GM12878 (cell line): ENCODE measurements around the gene DDX31. TPM values are rescaled to one million over a fixed set of nuclear protein-coding genes. Genes with fewer than 3 reads are reported as not detected.

Experiments
- ATAC-seq: fragments of 200-7000 bp; cut with Tn5 transposase; 3 replicates; pipeline ENCODE4 v1.9.1; 2020; ENCODE audit warnings: mild to moderate bottlenecking, moderate library complexity
- BruUV-seq: library from RNA; stranded (reverse); fragments of 400-500 nt; replicated peaks from 2 replicates; lab custom pipeline; 2021; lab: Mats Ljungman, UMichigan
- CTCF ChIA-PET: fragments of 300-600 bp; sonication (Branson Sonifier 250); formaldehyde crosslinking; extraction: SDS; loops from one replicate; lab custom pipeline; 2021; ENCODE audit warnings: inconsistent platforms; lab: Yijun Ruan, JAX
- POLR2A ChIA-PET: fragments of 350-600 bp; formaldehyde crosslinking; extraction: SDS; loops from one replicate; lab custom pipeline; 2021; ENCODE audit warnings: inconsistent platforms; lab: Charles Lee
- RAD21 ChIA-PET: fragments of 300-600 bp; sonication (Branson Sonifier 250); formaldehyde crosslinking; loops from one replicate; lab custom pipeline; 2023; ENCODE audit warnings: antibody characterized with exemption; ENCODE audit not compliant: unreplicated experiment; lab: Charles Lee
- SMC1A ChIA-PET: fragments of 300-600 bp; sonication (Branson Sonifier 250); formaldehyde crosslinking; loops from one replicate; lab custom pipeline; 2023; ENCODE audit not compliant: unreplicated experiment, uncharacterized antibody; lab: Charles Lee
- DNase-seq: peaks from one replicate; pipeline ENCODE4 v3.0.0-alpha.2; 2011; ENCODE audit warnings: low read depth, low spot score
- FAIRE-seq: peaks from 3 replicates; lab custom pipeline; 2011; peaks lifted over from hg19 to GRCh38; lab: Jason Lieb, UNC
- H2AFZ ChIP-seq: 2 replicates; pipeline ENCODE4 v1.6.0; 2011; ENCODE audit warnings: low read depth, low read length, control low read depth; ENCODE audit not compliant: control insufficient read depth
- H3K27ac ChIP-seq: 2 replicates; pipeline ENCODE4 v1.5.1; 2011; ENCODE audit warnings: control low read depth; ENCODE audit not compliant: control insufficient read depth, insufficient read depth
- H3K27me3 ChIP-seq, 2 experiments: replicated peaks in 1 of 2; 2 replicates each; pipeline versions ENCODE4 v1.6.0 to v1.6.1; 2011; ENCODE audit warnings: low read length in 1 of 2; ENCODE audit not compliant: control insufficient read depth in 2 of 2, insufficient read depth in 2 of 2
- H3K36me3 ChIP-seq, 2 experiments: 2 replicates each; pipeline ENCODE4 v1.5.1; 2011; ENCODE audit warnings: low read length in 1 of 2; ENCODE audit not compliant: control insufficient read depth in 2 of 2, insufficient read depth in 2 of 2
- H3K4me1 ChIP-seq: 2 replicates; pipeline ENCODE4 v1.6.1; 2011; ENCODE audit warnings: mild to moderate bottlenecking, low read length, moderate library complexity, mixed read lengths; ENCODE audit not compliant: control insufficient read depth, insufficient read depth
- H3K4me2 ChIP-seq: 2 replicates; pipeline ENCODE4 v1.6.0; 2011; ENCODE audit warnings: control low read depth; ENCODE audit not compliant: control insufficient read depth, insufficient read depth
- H3K4me3 ChIP-seq: fragments of 200-600 bp; sonication (generic); 2 replicates; pipeline ENCODE4 v1.5.1; 2016
- H3K79me2 ChIP-seq: 2 replicates; pipeline ENCODE4 v1.6.0; 2011; ENCODE audit warnings: low read length; ENCODE audit not compliant: control insufficient read depth, insufficient read depth
- H3K9ac ChIP-seq: 2 replicates; pipeline ENCODE4 v1.8.0; 2011; ENCODE audit warnings: low read length, control low read depth, mixed read lengths; ENCODE audit not compliant: control insufficient read depth, insufficient read depth
- H3K9me3 ChIP-seq: replicated peaks from 3 replicates; pipeline ENCODE4 v1.5.1; 2011; ENCODE audit warnings: mild to moderate bottlenecking, low read length; ENCODE audit not compliant: control insufficient read depth, insufficient read depth
- H4K20me1 ChIP-seq: 2 replicates; pipeline ENCODE4 v1.6.0; 2011; ENCODE audit not compliant: control insufficient read depth, insufficient read depth
- BRCA1 ChIP-seq: IDR thresholded peaks from 2 replicates; pipeline ENCODE4 v1.6.1; 2011; ENCODE audit warnings: low read depth, low read length, improper control_type of control experiment
- CBFB ChIP-seq: IDR thresholded peaks from 2 replicates; pipeline ENCODE4 v1.6.1; 2016; ENCODE audit warnings: antibody characterized with exemption, low read depth
- GATAD2B ChIP-seq: fragments of 450-650 bp; conservative IDR thresholded peaks from 2 replicates; pipeline ENCODE4 v1.6.1; 2017; ENCODE audit warnings: low read depth, mild to moderate bottlenecking, moderate library complexity
- NR2F1 ChIP-seq: fragments of 450-650 bp; conservative IDR thresholded peaks from 2 replicates; pipeline ENCODE4 v1.6.1; 2017; ENCODE audit warnings: mild to moderate bottlenecking
- SPI1 ChIP-seq: IDR thresholded peaks from 2 replicates; pipeline ENCODE4 v1.6.1; 2011; ENCODE audit warnings: low read depth, mild to moderate bottlenecking, low read length, moderate library complexity, borderline replicate concordance; ENCODE audit not compliant: insufficient read depth
- ZBED1 ChIP-seq: IDR thresholded peaks from 2 replicates; pipeline ENCODE4 v1.6.1; 2016; ENCODE audit warnings: borderline replicate concordance
- WGBS: methylation state at CpG from one replicate; pipeline ENCODE4 v1.1.6; 2016; ENCODE audit warnings: low lambda C conversion rate; ENCODE audit not compliant: insufficient replicate concordance, insufficient coverage; ENCODE audit errors: missing lambda C conversion rate; 5-methylcytosine and 5-hydroxymethylcytosine counted together
- in situ Hi-C: fragments of 300-500 bp; cut with MboI; formaldehyde crosslinking; loops from 9 replicates; pipeline ENCODE4 v1.14.3; 2018; ENCODE audit warnings: mixed read lengths
- intact Hi-C: fragments of 100-400 bp; cut with micrococcal nuclease; formaldehyde crosslinking; loops from one replicate; pipeline ENCODE4 v1.14.2; 2022; ENCODE audit not compliant: unreplicated experiment
- polyA plus RNA-seq, 11 experiments: library from polyadenylated mRNA; depleted of rRNA in 4 of 11; unstranded in 6 of 11; stranded (reverse) in 5 of 11; fragments of >200 nt; fragmentation: Nextera tagmentation in 4 of 11; fragmentation: Illumina TruSeq in 1 of 11; extraction: Ambion mirVana in 4 of 11; extraction: Trizol in 1 of 11; gene quantifications; 1 replicate in 1 of 11; 2 replicates in 10 of 11; pipeline versions ENCODE4 v1.2.1 to v1.2.3, GENCODE V29; 2011 to 2016; ENCODE audit warnings: inconsistent platforms in 2 of 11, missing spikeins in 2 of 11, low read depth in 1 of 11
- total RNA-seq, 4 experiments: library from RNA; depleted of rRNA in 3 of 4; stranded (reverse); fragments of >200 nt in 3 of 4; fragmentation: Illumina TruSeq in 1 of 4; extraction: Trizol in 1 of 4; gene quantifications; 2 replicates each; pipeline versions ENCODE4 v1.2.1 to v1.2.3, GENCODE V29; 2013 to 2021
- TF ChIP-seq, protein P1 (sequence below): fragments of 450-650 bp; IDR thresholded peaks from 2 replicates; pipeline ENCODE4 v1.6.1; 2017; ENCODE audit warnings: mild to moderate bottlenecking, moderate library complexity

The DDX31 gene
- total and polyA plus RNA-seq, 10 of the 15 experiments (the other 5 are each of a cell fraction or from before 2014, with no cell fraction given) = 12.1 to 30.8 (median 20.8) TPM

DNA sequence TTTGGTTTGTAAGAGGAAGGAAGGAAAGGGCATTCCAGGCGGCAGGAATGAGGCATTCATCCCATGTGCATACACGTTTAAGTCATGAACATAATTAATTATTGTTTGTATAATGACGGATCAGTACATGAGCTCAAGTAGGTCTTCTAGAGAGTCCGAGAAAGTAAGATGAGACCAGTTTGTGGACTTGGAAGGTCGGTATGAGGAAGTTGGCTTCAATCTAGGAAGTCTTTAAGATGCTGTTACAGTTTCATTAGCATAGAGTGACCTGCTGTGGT is 2.6 kb upstream of the DDX31 start:
- Histone ChIP-seq H2AFZ (no peak overlapping the region), H3K27me3 (no peaks in the 10 kb centered on the region), H3K4me2 (peak overlapping the region; percentile 79), H3K36me3 (no peaks in the 10 kb centered on the region; a peak in 2 of 4 replicates), H3K79me2 (peaks cover 88% of the 10 kb centered on the region), H3K4me1 (no peaks in the 10 kb centered on the region; the same call in 1 of the 2 replicates), H3K9ac (no peak overlapping the region), H3K9me3 (no peaks in the 10 kb centered on the region)
- intact Hi-C loops = loop anchor here (10.0 kb wide), 1 partner anchor 232 kb away; no protein-coding TSS in a partner anchor
- FAIRE-seq = no peak
- 17% methylated on average over 5 of the region's 5 CpGs for WGBS
- CTCF ChIA-PET = interaction anchor here (1.0 to 1.2 kb wide), 2 partner anchors 8 to 16 kb away, joined by 3 to 5 read pairs; no protein-coding TSS in a partner anchor
- POLR2A ChIA-PET = no interaction called here
- RAD21 ChIA-PET = no interaction called here
- no peak for TF ChIP-seq GATAD2B
- TF ChIP-seq, all 136 proteins: peak for 0
- ATAC-seq = no peak
- SMC1A ChIA-PET = interaction anchor here (1.7 kb wide), 1 partner anchor 9 kb away, joined by 4 read pairs; no protein-coding TSS in a partner anchor
- BruUV-seq = TSS peak; percentile 56
- in situ Hi-C loops = no loop called here
- no peak for DNase-seq
- no peak overlapping the region for H3K27ac ChIP-seq
- peak overlapping the region; percentile 93; the same call in 1 of the 2 replicates for H3K4me3 ChIP-seq
- no peaks in the 10 kb centered on the region for H4K20me1 ChIP-seq

DNA sequence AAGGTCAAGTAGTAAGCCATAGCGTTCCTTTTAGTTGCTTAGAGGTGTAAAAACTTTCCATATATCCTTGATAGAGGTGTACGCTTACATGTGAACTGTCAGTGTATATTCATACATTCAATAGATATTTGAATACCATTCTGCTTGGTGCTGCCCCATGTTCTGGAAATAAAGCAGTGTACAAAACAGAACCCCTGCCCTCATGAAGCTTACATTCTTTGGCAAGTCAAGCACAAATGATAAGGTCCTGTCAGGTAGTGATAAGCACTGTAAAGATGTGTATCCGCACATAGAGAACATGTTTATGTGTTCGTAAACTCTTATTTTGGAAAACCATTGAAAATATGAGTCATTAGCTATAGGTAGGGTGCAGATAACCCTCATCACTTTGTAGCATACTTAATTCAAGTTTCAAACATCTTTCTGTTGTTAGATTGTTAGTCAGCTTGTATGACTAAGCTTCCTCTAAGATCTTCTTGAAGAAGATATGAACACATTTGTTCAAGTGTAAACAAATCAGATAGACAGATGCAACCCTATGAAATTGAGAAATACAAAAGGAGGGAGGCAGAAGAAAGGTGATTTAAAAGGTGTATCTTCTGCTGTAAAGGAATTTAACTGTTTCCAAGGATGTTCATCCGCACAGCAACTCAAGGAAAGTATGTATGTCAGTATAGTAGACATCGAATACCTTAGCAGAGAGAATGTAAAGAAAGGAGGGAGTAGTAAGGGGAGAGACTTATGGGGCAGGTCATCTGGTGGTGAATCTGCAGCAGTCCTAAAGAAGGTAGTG is 2.0 kb upstream of the DDX31 start:
- RAD21 ChIA-PET = no interaction called here
- H2AFZ ChIP-seq = no peak overlapping the region
- H3K4me2 ChIP-seq = peak overlapping the region; percentile 79
- no peaks in the 10 kb centered on the region for H4K20me1 ChIP-seq
- no peaks in the 10 kb centered on the region for H3K27me3 ChIP-seq
- peak overlapping the region; percentile 98; the same call in 1 of the 2 replicates for H3K27ac ChIP-seq
- in situ Hi-C loops (no loop called here), intact Hi-C loops (loop anchor here (10.0 kb wide), 1 partner anchor 233 kb away; no protein-coding TSS in a partner anchor)
- FAIRE-seq (no peak), DNase-seq (no peak), ATAC-seq (no peak)
- SMC1A ChIA-PET = interaction anchor here (1.1 to 1.7 kb wide), 2 partner anchors 9 to 13 kb away, joined by 3 to 4 read pairs; no protein-coding TSS in a partner anchor
- peak overlapping the region; percentile 91 for H3K9ac ChIP-seq
- peak overlapping the region; percentile 93 for H3K4me3 ChIP-seq
- POLR2A ChIA-PET = interaction anchor here (0.9 kb wide), 1 partner anchor 17 kb away, joined by 3 read pairs; no protein-coding TSS in a partner anchor
- H3K79me2 ChIP-seq = peaks cover 88% of the 10 kb centered on the region
- 96% methylated on average over 6 of the region's 6 CpGs for WGBS
- BruUV-seq = no TSS peak
- no peaks in the 10 kb centered on the region for H3K9me3 ChIP-seq
- no peaks in the 10 kb centered on the region; a peak in 1 of 4 replicates for H3K36me3 ChIP-seq
- CTCF ChIA-PET = interaction anchor here (0.8 to 1.2 kb wide), 2 partner anchors 16 to 100 kb away, joined by 4 to 5 read pairs; no protein-coding TSS in a partner anchor
- no peaks in the 10 kb centered on the region; the same call in 1 of the 2 replicates for H3K4me1 ChIP-seq
- no peak for TF ChIP-seq SPI1
- no peak for TF ChIP-seq ZBED1
- TF ChIP-seq, protein P1, sequence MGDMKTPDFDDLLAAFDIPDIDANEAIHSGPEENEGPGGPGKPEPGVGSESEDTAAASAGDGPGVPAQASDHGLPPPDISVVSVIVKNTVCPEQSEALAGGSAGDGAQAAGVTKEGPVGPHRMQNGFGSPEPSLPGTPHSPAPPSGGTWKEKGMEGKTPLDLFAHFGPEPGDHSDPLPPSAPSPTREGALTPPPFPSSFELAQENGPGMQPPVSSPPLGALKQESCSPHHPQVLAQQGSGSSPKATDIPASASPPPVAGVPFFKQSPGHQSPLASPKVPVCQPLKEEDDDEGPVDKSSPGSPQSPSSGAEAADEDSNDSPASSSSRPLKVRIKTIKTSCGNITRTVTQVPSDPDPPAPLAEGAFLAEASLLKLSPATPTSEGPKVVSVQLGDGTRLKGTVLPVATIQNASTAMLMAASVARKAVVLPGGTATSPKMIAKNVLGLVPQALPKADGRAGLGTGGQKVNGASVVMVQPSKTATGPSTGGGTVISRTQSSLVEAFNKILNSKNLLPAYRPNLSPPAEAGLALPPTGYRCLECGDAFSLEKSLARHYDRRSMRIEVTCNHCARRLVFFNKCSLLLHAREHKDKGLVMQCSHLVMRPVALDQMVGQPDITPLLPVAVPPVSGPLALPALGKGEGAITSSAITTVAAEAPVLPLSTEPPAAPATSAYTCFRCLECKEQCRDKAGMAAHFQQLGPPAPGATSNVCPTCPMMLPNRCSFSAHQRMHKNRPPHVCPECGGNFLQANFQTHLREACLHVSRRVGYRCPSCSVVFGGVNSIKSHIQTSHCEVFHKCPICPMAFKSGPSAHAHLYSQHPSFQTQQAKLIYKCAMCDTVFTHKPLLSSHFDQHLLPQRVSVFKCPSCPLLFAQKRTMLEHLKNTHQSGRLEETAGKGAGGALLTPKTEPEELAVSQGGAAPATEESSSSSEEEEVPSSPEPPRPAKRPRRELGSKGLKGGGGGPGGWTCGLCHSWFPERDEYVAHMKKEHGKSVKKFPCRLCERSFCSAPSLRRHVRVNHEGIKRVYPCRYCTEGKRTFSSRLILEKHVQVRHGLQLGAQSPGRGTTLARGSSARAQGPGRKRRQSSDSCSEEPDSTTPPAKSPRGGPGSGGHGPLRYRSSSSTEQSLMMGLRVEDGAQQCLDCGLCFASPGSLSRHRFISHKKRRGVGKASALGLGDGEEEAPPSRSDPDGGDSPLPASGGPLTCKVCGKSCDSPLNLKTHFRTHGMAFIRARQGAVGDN = no peak
- no peak for TF ChIP-seq CBFB
- no peak for TF ChIP-seq BRCA1
- TF ChIP-seq NR2F1 = no peak
- TF ChIP-seq, all 136 proteins: peak for 0
